Fibroblast of pulmonary artery (primary cell): ENCODE data around the gene CLSTN1.
"Not testable (repeated sequence)": the region's sequence is repeated elsewhere in the genome, so short reads cannot be mapped to it uniquely, and the experiment has no call there.

Source experiments
- DNase-seq: peaks from one replicate; pipeline ENCODE4 v3.0.0-alpha.2; 2010; ENCODE audit warnings: low read depth
- H3K4me3 ChIP-seq: replicated peaks from 2 replicates; pipeline ENCODE4 v1.5.1; 2011; ENCODE audit warnings: low read depth, mild to moderate bottlenecking, control low read depth, low read length, moderate library complexity
- TF ChIP-seq, protein P1 (sequence below): IDR thresholded peaks from 2 replicates; pipeline ENCODE4 v1.5.1; 2011; ENCODE audit warnings: mild to moderate bottlenecking, control low read depth, low read length, inconsistent platforms; ENCODE audit errors: missing control alignments

Gene CLSTN1

DNA sequence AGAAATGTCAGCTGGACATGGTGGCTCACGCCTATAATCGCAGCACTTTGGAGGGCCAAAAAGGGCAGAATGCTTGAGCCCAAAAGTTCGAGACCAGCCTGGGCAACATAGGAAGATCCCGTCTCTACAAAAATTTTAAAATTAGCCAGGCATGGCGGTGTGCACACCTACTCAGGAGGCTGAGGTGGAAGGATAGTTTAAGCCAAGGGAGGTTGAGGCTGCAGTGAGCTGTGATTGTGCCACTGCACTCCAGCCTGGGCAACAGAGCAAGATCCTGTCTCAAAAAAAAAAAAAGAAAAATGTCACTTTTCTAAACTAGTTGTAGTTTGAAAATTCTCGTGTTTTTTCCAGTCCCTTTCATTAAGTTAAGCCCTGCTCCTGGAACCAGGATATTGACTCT is 9.1 kb downstream of the CLSTN1 start:
- DNase-seq: no peak
- H3K4me3 ChIP-seq: no peak overlapping the region
- TF ChIP-seq, protein P1, sequence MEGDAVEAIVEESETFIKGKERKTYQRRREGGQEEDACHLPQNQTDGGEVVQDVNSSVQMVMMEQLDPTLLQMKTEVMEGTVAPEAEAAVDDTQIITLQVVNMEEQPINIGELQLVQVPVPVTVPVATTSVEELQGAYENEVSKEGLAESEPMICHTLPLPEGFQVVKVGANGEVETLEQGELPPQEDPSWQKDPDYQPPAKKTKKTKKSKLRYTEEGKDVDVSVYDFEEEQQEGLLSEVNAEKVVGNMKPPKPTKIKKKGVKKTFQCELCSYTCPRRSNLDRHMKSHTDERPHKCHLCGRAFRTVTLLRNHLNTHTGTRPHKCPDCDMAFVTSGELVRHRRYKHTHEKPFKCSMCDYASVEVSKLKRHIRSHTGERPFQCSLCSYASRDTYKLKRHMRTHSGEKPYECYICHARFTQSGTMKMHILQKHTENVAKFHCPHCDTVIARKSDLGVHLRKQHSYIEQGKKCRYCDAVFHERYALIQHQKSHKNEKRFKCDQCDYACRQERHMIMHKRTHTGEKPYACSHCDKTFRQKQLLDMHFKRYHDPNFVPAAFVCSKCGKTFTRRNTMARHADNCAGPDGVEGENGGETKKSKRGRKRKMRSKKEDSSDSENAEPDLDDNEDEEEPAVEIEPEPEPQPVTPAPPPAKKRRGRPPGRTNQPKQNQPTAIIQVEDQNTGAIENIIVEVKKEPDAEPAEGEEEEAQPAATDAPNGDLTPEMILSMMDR: no peak

DNA sequence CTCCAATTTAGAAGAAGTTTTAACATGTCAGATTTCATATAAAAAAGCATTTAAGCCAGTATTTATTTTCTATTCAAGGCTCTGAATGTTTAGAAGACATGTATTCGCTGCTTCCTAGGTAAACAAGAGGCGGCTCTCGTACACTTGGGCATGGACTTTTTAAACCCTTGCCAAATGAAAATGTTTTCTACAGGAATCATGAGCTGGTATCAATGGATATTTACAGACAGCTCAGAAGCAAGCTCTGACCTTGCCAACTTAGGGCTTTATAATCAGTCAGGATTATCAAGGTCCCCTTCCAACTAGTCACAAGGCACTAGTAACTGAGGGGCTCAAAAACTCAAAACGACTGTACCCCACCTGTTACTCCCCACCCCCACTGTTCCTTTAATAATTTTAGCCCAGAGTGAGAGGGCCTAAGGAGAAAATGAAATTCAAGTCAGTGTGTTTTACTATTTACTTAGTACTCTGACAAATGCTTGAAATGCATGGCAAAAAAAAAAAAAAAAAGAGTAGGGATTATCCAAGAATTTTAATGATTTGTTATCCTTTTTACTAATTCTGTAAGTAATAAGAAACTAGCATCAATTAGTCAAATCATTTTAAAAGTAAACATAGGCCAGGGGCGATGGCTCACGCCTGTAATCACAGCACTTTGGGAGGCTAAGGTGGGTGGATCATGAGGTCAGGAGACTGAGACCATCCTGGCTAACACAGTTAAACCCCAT is 12.4 kb downstream of the CLSTN1 start:
- no peak for DNase-seq
- TF ChIP-seq, protein P1: no peak
- no peak overlapping the region for H3K4me3 ChIP-seq

DNA sequence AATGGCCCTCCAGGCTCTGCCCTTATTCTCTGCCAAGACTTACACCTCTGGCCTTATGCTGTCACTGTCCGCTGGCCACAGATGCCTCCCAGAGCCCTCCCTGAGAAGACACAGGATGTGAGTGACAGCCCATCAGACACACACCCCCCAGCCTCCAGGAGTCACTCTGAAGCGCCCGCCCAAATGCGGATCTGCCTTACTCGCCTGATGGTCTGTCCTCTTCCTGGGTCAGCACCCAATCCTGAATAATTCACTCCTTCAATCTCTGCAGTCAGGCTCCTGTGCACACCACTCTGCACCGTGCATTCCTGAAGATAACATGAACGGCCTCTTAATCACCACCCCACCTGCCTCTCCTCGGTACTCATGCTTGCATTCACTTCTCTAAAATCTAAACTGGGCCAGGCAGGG is 14.7 kb downstream of the CLSTN1 start:
- no peak for DNase-seq
- TF ChIP-seq, protein P1: no peak
- H3K4me3 ChIP-seq: no peak overlapping the region

DNA sequence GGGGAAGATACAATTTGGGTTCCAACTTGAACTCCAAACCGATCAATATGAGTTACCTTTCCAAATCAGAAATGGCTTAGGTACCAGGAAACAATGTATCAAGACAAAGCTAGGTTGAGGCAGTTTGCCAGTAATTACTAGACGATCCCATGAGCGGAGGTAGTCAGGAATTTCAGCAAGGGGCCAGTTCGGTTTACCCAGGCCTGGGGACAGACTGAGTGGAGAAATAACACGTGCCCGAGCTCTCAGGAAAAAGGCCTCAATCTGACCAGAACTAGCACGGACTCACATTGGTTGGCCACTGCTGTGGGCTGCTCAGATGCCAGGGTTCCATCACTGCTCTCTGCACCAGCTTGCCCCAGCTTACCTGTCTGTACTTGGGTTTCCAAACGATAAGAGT is 15.3 kb downstream of the CLSTN1 start:
- H3K4me3 ChIP-seq: no peak overlapping the region
- TF ChIP-seq, protein P1: no peak
- DNase-seq: no peak

DNA sequence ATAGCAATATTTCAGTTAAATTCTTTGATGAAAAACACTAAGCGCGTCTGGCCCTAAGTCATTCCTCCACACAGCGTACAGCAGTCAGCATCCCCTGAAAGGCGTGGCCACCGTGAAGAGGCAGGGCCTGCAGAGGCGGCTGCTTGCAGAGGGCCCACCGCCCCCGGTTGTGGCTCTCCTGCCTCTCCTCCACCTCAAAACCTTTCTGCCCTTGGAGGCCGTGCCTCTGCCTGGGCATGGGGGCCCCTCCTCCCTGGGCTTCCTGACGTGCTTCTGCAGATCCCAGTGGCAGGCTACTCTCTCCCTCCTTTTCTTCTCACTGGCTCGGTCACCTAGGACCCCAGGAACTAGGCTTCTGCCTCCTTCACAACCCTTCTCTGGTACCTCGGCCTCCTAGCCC is 16.2 kb downstream of the CLSTN1 start:
- H3K4me3 ChIP-seq: no peak overlapping the region
- no peak for DNase-seq
- TF ChIP-seq, protein P1: no peak

DNA sequence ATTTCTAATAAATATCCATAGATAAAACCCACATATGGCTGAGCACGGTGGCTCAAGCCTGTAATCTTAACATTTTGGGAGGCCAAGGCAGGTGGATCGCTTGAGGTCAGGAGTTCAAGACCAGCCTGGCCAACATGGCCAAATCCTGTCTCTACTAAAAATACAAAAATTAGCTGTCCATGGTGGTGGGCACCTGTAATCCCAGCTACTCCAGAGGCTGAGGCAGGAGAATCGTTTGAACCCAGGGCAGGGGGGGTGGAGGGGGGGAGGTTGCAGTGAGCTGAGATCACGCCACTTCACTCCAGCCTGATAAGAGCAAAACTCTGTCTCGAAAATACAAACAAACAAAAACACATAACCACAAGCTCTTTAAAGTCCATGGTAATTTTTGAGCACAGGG is 17.8 kb downstream of the CLSTN1 start:
- DNase-seq, H3K4me3 ChIP-seq: not testable (repeated sequence)

DNA sequence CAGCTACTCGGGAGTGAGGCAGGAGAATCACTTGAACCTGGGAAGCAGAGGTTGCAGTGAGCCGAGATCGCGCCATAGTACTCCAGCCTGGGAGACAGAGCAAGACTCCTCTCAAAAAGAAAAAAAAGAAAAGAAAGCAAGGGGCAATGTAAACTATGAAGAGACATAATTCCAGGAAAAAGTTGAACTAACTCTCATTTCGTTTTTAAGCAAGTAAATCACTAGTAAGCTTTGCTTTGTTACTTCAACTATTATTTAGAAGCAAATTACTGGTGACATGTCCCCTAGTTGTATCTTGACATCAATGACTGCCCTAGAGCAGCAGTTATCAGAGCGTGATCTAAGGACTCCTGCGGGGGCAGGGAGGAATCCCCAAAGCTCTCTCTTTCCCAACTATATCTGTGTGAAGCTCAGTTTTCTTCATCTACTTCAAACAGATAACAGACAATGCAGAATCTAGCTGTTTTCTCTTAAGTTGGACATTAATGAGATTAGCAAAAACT is 18.7 kb downstream of the CLSTN1 start:
- DNase-seq: no peak
- TF ChIP-seq, protein P1: no peak
- no peak overlapping the region for H3K4me3 ChIP-seq

DNA sequence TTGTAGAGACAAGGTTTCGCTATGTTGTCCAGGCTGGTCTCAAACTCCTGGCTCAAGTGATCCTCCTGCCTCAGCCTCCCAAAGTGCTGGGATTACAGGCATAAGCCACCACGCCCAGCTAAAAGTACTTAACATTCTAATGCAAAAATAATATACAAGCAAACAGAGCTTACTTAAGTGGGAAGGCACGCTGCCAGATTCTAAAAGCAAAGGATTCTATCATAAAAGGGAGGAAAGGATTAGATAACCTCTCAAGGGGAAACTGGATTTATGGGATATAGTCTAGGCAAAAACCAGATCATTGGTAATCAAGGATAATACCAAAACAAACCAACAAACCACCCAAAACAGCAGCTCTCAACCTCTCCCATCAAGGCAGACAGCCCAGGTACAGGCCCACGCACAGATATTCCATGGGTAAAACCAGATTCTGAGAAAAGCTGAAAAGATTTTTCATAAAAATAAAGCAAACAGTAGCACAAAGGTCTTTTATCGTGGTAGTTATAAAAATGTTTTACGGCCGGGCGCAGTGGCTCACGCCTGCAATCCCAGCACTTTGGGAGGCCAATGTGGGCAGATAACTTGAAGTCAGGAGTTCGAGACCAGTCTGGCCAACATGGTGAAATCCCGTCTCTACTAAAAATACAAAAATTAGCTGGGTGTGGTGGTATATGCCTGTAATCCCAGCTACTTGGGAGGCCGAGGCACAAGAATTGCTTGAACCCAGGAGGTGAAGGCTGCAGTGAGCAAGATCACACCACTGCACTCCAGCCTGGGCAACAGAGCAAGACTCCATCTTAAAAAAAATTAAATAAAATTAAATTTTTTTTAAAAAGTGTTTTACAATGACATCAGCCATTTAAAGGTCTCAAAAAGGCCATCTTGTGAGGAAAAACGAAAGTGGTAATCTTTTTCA is 20.5 kb downstream of the CLSTN1 start:
- not testable (repeated sequence) for H3K4me3 ChIP-seq, DNase-seq
